K562 (cell line): ENCODE data around the gene GCN1. TPM values are rescaled to one million over a fixed set of nuclear protein-coding genes. Genes with fewer than 3 reads are reported as not detected.

Experiments
- ATAC-seq: fragments of 200-7000 bp; cut with Tn5 transposase; 3 replicates; pipeline ENCODE4 v1.9.1; 2020; ENCODE audit warnings: moderate library complexity
- BruUV-seq: library from RNA; stranded (reverse); fragments of 400-500 nt; replicated peaks from 2 replicates; lab custom pipeline; 2021; lab: Mats Ljungman, UMichigan
- CTCF ChIA-PET: fragments of 300-600 bp; formaldehyde crosslinking; extraction: SDS; loops from one replicate; lab custom pipeline; 2021; ENCODE audit warnings: low intra/inter-chr PET ratio; lab: Yijun Ruan, JAX
- POLR2A ChIA-PET: fragments of 300-600, 350-650 bp; sonication (Branson Sonifier 250); formaldehyde crosslinking; extraction: SDS; loops from one replicate; lab custom pipeline; 2021; ENCODE audit warnings: antibody characterized with exemption, inconsistent platforms; lab: Yijun Ruan, JAX
- DNase-seq, 4 experiments: peaks; one replicate each; pipeline versions ENCODE4 v3.0.0 to v3.0.0-alpha.2; 2011 to 2018; ENCODE audit warnings: low spot score in 3 of 4, mixed read lengths in 3 of 4; ENCODE audit errors: extremely low read depth in 1 of 4
- FAIRE-seq: peaks from 2 replicates; lab custom pipeline; 2011; peaks lifted over from hg19 to GRCh38; lab: Jason Lieb, UNC
- H2AFZ ChIP-seq: 2 replicates; pipeline ENCODE4 v1.6.0; 2011; ENCODE audit warnings: low read depth, low read length, control low read depth, inconsistent platforms
- H3K27ac ChIP-seq: fragments of 200-600 bp; 3 replicates; pipeline ENCODE4 v1.8.0; 2011; ENCODE audit warnings: low read depth, mild to moderate bottlenecking, control low read depth, inconsistent platforms, low read length, moderate library complexity, mixed read lengths; ENCODE audit errors: extremely low read depth
- H3K27me3 ChIP-seq, 2 experiments: fragments of 300-600 bp in 1 of 2; 2 replicates in 1 of 2; 3 replicates in 1 of 2; pipeline versions ENCODE4 v1.6.0 to v1.8.0; 2011; ENCODE audit warnings: inconsistent platforms in 2 of 2, low read length in 2 of 2, mild to moderate bottlenecking in 1 of 2, mixed read lengths in 1 of 2, moderate library complexity in 1 of 2; ENCODE audit not compliant: control insufficient read depth in 2 of 2, insufficient read depth in 2 of 2
- H3K36me3 ChIP-seq: fragments of 300-600 bp; 3 replicates; pipeline ENCODE4 v1.8.0; 2011; ENCODE audit warnings: mild to moderate bottlenecking, low read length, inconsistent platforms; ENCODE audit not compliant: control insufficient read depth, insufficient read depth
- H3K4me1 ChIP-seq, 2 experiments: fragments of 200-600 bp in 1 of 2; replicated peaks in 1 of 2; 2 replicates in 1 of 2; 3 replicates in 1 of 2; pipeline versions ENCODE4 v1.5.1 to v1.8.0; 2011; ENCODE audit warnings: inconsistent platforms in 2 of 2, low read length in 2 of 2, mild to moderate bottlenecking in 1 of 2, mixed read lengths in 1 of 2, moderate library complexity in 1 of 2; ENCODE audit not compliant: control insufficient read depth in 2 of 2, insufficient read depth in 2 of 2
- H3K4me2 ChIP-seq: 2 replicates; pipeline ENCODE4 v1.6.1; 2011; ENCODE audit warnings: low read length, control low read depth, inconsistent platforms, mixed read lengths; ENCODE audit not compliant: insufficient read depth
- H3K4me3 ChIP-seq: fragments of 200-600 bp; sonication (generic), shearing (Covaris generic); 2 replicates; pipeline ENCODE4 v1.5.1; 2016; ENCODE audit warnings: control low read depth, inconsistent platforms
- H3K79me2 ChIP-seq: fragments of 200-600 bp; 3 replicates; pipeline ENCODE4 v1.8.0; 2011; ENCODE audit warnings: low read length, inconsistent platforms; ENCODE audit not compliant: control insufficient read depth, insufficient read depth
- H3K9ac ChIP-seq, 2 experiments: 2 replicates each; pipeline versions ENCODE4 v1.6.0 to v1.6.1; 2011; ENCODE audit warnings: low read depth in 2 of 2, low read length in 2 of 2, control low read depth in 1 of 2, inconsistent platforms in 1 of 2, mild to moderate bottlenecking in 1 of 2, mixed read lengths in 1 of 2; ENCODE audit not compliant: insufficient read depth in 1 of 2
- H3K9me1 ChIP-seq: one replicate; pipeline ENCODE4 v1.6.0; 2011; ENCODE audit warnings: inconsistent platforms, mild to moderate bottlenecking, low read length, moderate library complexity; ENCODE audit not compliant: control insufficient read depth, insufficient read depth
- H3K9me3 ChIP-seq: replicated peaks from 2 replicates; pipeline ENCODE4 v1.5.1; 2011; ENCODE audit warnings: low read depth, low read length, inconsistent platforms; ENCODE audit not compliant: control insufficient read depth, insufficient read depth
- H4K20me1 ChIP-seq: replicated peaks from 2 replicates; pipeline ENCODE4 v1.6.1; 2011; ENCODE audit warnings: low read length, inconsistent platforms, mixed read lengths; ENCODE audit not compliant: control insufficient read depth, insufficient read depth
- NFIC ChIP-seq: fragments of 450-650 bp; IDR thresholded peaks from 2 replicates; pipeline ENCODE4 v1.6.1; 2017; ENCODE audit warnings: mild to moderate bottlenecking, inconsistent platforms
- NFIX ChIP-seq: fragments of 250-450 bp; sonication (Bioruptor Pico); IDR thresholded peaks from 2 replicates; pipeline ENCODE4 v1.4.0; 2020; ENCODE audit warnings: low read depth, mild to moderate bottlenecking, moderate library complexity
- PREB ChIP-seq: sonication (generic); formaldehyde crosslinking; IDR thresholded peaks from 2 replicates; pipeline ENCODE4 v1.8.1; 2023; ENCODE audit warnings: mild to moderate bottlenecking, missing genetic modification reagents
- WGBS: fragments of 100-300 bp; shearing (Covaris generic); methylation state at CpG from one replicate; pipeline ENCODE4 v1.1.6; 2016; ENCODE audit warnings: low coverage, mixed read lengths; ENCODE audit not compliant: insufficient coverage; ENCODE audit errors: missing lambda C conversion rate; 5-methylcytosine and 5-hydroxymethylcytosine counted together
- in situ Hi-C: fragments of 300-500 bp; cut with MboI; formaldehyde crosslinking; loops from 4 replicates; pipeline ENCODE4 v1.15.0; 2018; ENCODE audit warnings: inconsistent platforms, mixed read lengths
- intact Hi-C: fragments of 100-400 bp; cut with micrococcal nuclease; formaldehyde crosslinking; loops from 2 replicates; pipeline ENCODE4 v1.14.2; 2022
- polyA plus RNA-seq, 8 experiments: library from polyadenylated mRNA; depleted of rRNA in 4 of 8; stranded (reverse) in 5 of 8; unstranded in 3 of 8; fragments of >200 nt; fragmentation: Nextera tagmentation in 2 of 8; fragmentation: Illumina TruSeq in 1 of 8; extraction: Ambion mirVana in 2 of 8; extraction: Trizol in 1 of 8; gene quantifications; 2 replicates each; pipeline versions ENCODE4 v1.2.1 to v1.2.3, GENCODE V29; 2011 to 2014; ENCODE audit warnings: inconsistent platforms in 1 of 8, missing spikeins in 1 of 8
- total RNA-seq, 7 experiments: library from RNA; depleted of rRNA in 6 of 7; stranded (reverse); fragments of >200 nt in 6 of 7; fragmentation: Illumina TruSeq in 2 of 7; extraction: Trizol in 2 of 7; gene quantifications; 2 replicates each; pipeline versions ENCODE4 v1.2.1 to v1.2.3, GENCODE V29; 2011 to 2021; ENCODE audit warnings: low replicate concordance in 1 of 7

Gene GCN1
- total and polyA plus RNA-seq, 9 of the 15 experiments (the other 6 are each of a cell fraction or from before 2014, with no cell fraction given), result 11.9 to 190 (median 51.7) TPM

GRCh38 chr12:120091371-120092090, 103.0 kb downstream of the GCN1 start:
- intact Hi-C loops, result no loop called here
- Histone ChIP-seq H4K20me1 (peaks cover 6% of the 10 kb centered on the region), H3K4me3 (no peak overlapping the region), H3K9ac (no peak overlapping the region), H3K27ac (no peak overlapping the region), H3K4me1 (peaks cover 8 to 50% of the 10 kb centered on the region in 2 experiments; a peak in 3 of 5 replicates), H3K36me3 (peaks cover 27% of the 10 kb centered on the region; the same call in 1 of the 3 replicates), H3K4me2 (no peak overlapping the region), H3K79me2 (no peaks in the 10 kb centered on the region), H3K9me1 (no peaks in the 10 kb centered on the region)
- 81% methylated on average over 12 of the region's 12 CpGs for WGBS
- ATAC-seq (no peak), FAIRE-seq (no peak), DNase-seq (no peak)
- no TSS peak for BruUV-seq
- in situ Hi-C loops, result no loop called here
- POLR2A ChIA-PET, result interaction anchor here (0.6 to 1.8 kb wide), 4 partner anchors 13 to 437 kb away, joined by 3 to 7 read pairs (median 3); no protein-coding TSS in a partner anchor
- no peak for TF ChIP-seq PREB
- TF ChIP-seq NFIC, result peak; percentile 99
- TF ChIP-seq NFIX, result peak; percentile 97
- TF ChIP-seq, all 486 proteins: peak for 2
- no peaks in the 10 kb centered on the region for H3K9me3 ChIP-seq
- no peak overlapping the region for H2AFZ ChIP-seq
- H3K27me3 ChIP-seq, result no peaks in the 10 kb centered on the region
- CTCF ChIA-PET, result interaction anchor here (0.6 kb wide), 1 partner anchor 1722 kb away, joined by 3 read pairs; no protein-coding TSS in a partner anchor
